Ishikawa (cell line): ENCODE results near the gene DNAJA4.

Source experiments
- CEBPB ChIP-seq: IDR thresholded peaks from 2 replicates; pipeline ENCODE4 v1.6.1; 2012
- CREB1 ChIP-seq: IDR thresholded peaks from 2 replicates; pipeline ENCODE4 v1.6.1; 2012; ENCODE audit warnings: low read depth
- EGR1 ChIP-seq: IDR thresholded peaks from 2 replicates; pipeline ENCODE4 v1.6.1; 2012
- EP300 ChIP-seq: IDR thresholded peaks from 2 replicates; pipeline ENCODE4 v1.6.1; 2012; ENCODE audit warnings: borderline replicate concordance
- FOXM1 ChIP-seq: IDR thresholded peaks from 2 replicates; pipeline ENCODE4 v1.6.1; 2012; ENCODE audit warnings: low read depth, borderline replicate concordance
- NFIC ChIP-seq: IDR thresholded peaks from 2 replicates; pipeline ENCODE4 v1.6.1; 2012
- RAD21 ChIP-seq: IDR thresholded peaks from 2 replicates; pipeline ENCODE4 v1.6.1; 2012; ENCODE audit warnings: low read depth
- REST ChIP-seq: IDR thresholded peaks from 2 replicates; pipeline ENCODE4 v1.6.1; 2012; ENCODE audit warnings: low read depth, mild to moderate bottlenecking
- TAF1 ChIP-seq: IDR thresholded peaks from 2 replicates; pipeline ENCODE4 v1.6.1; 2012; ENCODE audit warnings: low read depth, mild to moderate bottlenecking
- TCF12 ChIP-seq: IDR thresholded peaks from 2 replicates; pipeline ENCODE4 v1.6.1; 2012; ENCODE audit warnings: low read depth
- TEAD4 ChIP-seq: IDR thresholded peaks from 2 replicates; pipeline ENCODE4 v1.6.1; 2012
- USF1 ChIP-seq: IDR thresholded peaks from 2 replicates; pipeline ENCODE4 v1.6.1; 2012
- YY1 ChIP-seq: IDR thresholded peaks from 2 replicates; pipeline ENCODE4 v1.6.1; 2012; ENCODE audit warnings: low read depth
- ZBTB7A ChIP-seq: IDR thresholded peaks from 2 replicates; pipeline ENCODE4 v1.6.1; 2012; ENCODE audit warnings: low read depth
- TF ChIP-seq, protein P1 (sequence below): IDR thresholded peaks from 2 replicates; pipeline ENCODE4 v1.6.1; 2012

The DNAJA4 gene

DNA sequence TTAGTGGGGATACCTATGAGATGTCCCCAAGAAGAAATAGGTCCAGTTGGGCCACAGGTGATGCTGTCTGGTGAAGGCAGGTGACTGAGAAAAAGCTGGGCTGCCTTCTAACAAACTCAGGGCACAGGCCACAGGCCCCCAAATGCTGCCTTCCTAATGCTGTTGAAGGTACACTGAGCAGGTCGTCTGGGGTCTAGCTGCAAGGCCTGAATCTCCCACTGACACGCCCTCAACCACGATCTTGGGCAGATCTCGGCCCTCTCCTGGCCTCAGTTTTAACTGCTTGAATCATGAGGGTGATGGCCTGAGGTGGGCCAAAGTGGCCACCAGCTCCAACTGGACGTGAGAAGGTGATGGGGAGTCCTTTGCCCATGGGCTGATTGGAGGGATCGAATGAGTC is 27.9 kb upstream of the DNAJA4 start:
- TF ChIP-seq REST (no peak), FOXM1 (no peak), CEBPB (no peak), RAD21 (no peak), TCF12 (no peak), YY1 (no peak), USF1 (no peak), TAF1 (no peak), CREB1 (no peak), ZBTB7A (no peak)
- TF ChIP-seq, protein P1, sequence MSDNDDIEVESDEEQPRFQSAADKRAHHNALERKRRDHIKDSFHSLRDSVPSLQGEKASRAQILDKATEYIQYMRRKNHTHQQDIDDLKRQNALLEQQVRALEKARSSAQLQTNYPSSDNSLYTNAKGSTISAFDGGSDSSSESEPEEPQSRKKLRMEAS: no peak

DNA sequence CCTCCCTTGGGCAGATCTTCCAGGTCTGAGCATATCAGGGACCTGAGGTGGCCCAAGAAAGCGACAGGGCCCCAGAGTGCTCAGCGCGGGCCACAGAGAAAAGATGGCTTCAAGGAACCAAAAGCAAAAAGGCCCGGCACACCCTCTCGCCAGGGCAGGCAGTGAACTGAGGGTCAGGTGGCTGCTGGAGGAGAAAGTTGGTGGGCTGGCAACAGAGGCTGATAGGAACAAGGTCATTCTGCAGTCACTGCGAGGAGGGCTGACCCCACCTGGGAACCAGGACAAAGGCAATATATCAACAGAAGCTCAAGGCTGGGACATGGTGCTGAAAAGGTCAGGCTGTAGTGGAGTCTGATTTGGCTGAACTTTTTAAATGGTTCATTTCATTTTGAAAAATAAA is 27.2 kb upstream of the DNAJA4 start:
- TF ChIP-seq FOXM1: no peak
- no peak for TF ChIP-seq CEBPB
- no peak for TF ChIP-seq USF1
- TF ChIP-seq TCF12: no peak
- no peak for TF ChIP-seq ZBTB7A
- TF ChIP-seq YY1: no peak
- TF ChIP-seq EGR1: no peak
- no peak for TF ChIP-seq TEAD4
- no peak for TF ChIP-seq CREB1
- TF ChIP-seq REST: no peak

- TF ChIP-seq ZBTB7A (no peak), CEBPB (no peak), TCF12 (no peak), EP300 (no peak), EGR1 (no peak), FOXM1 (no peak)
Observed at GRCh38 chr15:78239811-78240210, 24.6 kb upstream of the DNAJA4 start.

- peak; percentile 53 for TF ChIP-seq CEBPB
- TF ChIP-seq EP300: no peak
- TF ChIP-seq, protein P1: no peak
- no peak for TF ChIP-seq USF1
- TF ChIP-seq CREB1: no peak
- TF ChIP-seq YY1: no peak
- no peak for TF ChIP-seq FOXM1
- no peak; the same call in 1 of the 2 replicates for TF ChIP-seq NFIC
- TF ChIP-seq RAD21: peak; percentile 96
- no peak for TF ChIP-seq TCF12
- no peak for TF ChIP-seq ZBTB7A
- no peak for TF ChIP-seq EGR1
- no peak for TF ChIP-seq TEAD4
- TF ChIP-seq REST: no peak
- TF ChIP-seq TAF1: no peak
Observed at GRCh38 chr15:78241017-78241416, 23.3 kb upstream of the DNAJA4 start.

GRCh38 chr15:78242128-78242527 is 22.2 kb upstream of the DNAJA4 start:
- no peak for TF ChIP-seq ZBTB7A
- TF ChIP-seq TCF12: no peak
- peak; percentile 33 for TF ChIP-seq RAD21
- no peak for TF ChIP-seq USF1
- no peak for TF ChIP-seq EGR1
- TF ChIP-seq TEAD4: no peak
- TF ChIP-seq REST: no peak
